Effector memory CD4-positive, alpha-beta T cell (primary cell): ENCODE data around the gene ATP2B1.
A peak's percentile ranks its signal among the peaks of the same experiment; 100 is the strongest.

Source experiments
- DNase-seq, 3 donors: peaks; one replicate each; pipeline ENCODE4 v3.0.0-alpha.2; 2020
- H3K27ac ChIP-seq: 2 replicates; pipeline ENCODE4 v1.7.0; 2013; ENCODE audit warnings: mild to moderate bottlenecking, low read length, moderate library complexity; ENCODE audit not compliant: insufficient read depth, poor library complexity, severe bottlenecking
- H3K27me3 ChIP-seq: replicated peaks from 2 replicates; pipeline ENCODE4 v1.7.0; 2013; ENCODE audit warnings: mild to moderate bottlenecking, low read length; ENCODE audit not compliant: insufficient read depth, control insufficient read depth, poor library complexity, severe bottlenecking
- H3K36me3 ChIP-seq: 2 replicates; pipeline ENCODE4 v1.7.0; 2013; ENCODE audit warnings: mild to moderate bottlenecking, low read length, moderate library complexity; ENCODE audit not compliant: control insufficient read depth, insufficient read depth
- H3K4me1 ChIP-seq: 2 replicates; pipeline ENCODE4 v1.7.0; 2013; ENCODE audit warnings: low read length, mild to moderate bottlenecking; ENCODE audit not compliant: control insufficient read depth, insufficient read depth, poor library complexity, severe bottlenecking
- H3K4me3 ChIP-seq: 2 replicates; pipeline ENCODE4 v1.7.0; 2013; ENCODE audit warnings: low read length, low read depth, mild to moderate bottlenecking; ENCODE audit not compliant: insufficient read depth, poor library complexity, severe bottlenecking
- H3K9me3 ChIP-seq: 2 replicates; pipeline ENCODE4 v1.7.0; 2013; ENCODE audit warnings: mild to moderate bottlenecking, low read length, moderate library complexity; ENCODE audit not compliant: control insufficient read depth

ATP2B1 gene

DNA sequence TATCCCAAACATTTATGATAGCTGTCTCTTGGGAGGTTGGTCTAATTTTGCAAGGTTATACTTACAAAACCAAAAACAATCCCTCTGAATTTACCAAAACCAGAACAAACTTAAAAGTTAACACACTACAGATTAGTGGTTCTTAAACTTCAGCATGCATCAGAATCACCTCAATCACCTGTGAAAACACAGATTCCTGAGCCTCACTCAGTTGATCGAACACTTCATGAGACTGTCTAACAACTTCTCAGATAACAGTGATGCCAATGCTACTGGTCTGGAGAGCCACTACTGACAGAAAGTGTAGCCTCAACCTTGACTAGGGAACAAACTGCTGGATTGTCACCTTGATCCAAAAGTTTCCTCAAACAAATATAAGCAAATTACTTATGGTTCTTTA is 44.2 kb downstream of the ATP2B1 start:
- H3K4me3 ChIP-seq: no peak overlapping the region
- peaks cover 22% of the 10 kb centered on the region for H3K4me1 ChIP-seq
- H3K27ac ChIP-seq: peak overlapping the region; percentile 10
- H3K9me3 ChIP-seq: no peaks in the 10 kb centered on the region
- H3K36me3 ChIP-seq: no peaks in the 10 kb centered on the region
- no peak for DNase-seq
- H3K27me3 ChIP-seq: no peaks in the 10 kb centered on the region

DNA sequence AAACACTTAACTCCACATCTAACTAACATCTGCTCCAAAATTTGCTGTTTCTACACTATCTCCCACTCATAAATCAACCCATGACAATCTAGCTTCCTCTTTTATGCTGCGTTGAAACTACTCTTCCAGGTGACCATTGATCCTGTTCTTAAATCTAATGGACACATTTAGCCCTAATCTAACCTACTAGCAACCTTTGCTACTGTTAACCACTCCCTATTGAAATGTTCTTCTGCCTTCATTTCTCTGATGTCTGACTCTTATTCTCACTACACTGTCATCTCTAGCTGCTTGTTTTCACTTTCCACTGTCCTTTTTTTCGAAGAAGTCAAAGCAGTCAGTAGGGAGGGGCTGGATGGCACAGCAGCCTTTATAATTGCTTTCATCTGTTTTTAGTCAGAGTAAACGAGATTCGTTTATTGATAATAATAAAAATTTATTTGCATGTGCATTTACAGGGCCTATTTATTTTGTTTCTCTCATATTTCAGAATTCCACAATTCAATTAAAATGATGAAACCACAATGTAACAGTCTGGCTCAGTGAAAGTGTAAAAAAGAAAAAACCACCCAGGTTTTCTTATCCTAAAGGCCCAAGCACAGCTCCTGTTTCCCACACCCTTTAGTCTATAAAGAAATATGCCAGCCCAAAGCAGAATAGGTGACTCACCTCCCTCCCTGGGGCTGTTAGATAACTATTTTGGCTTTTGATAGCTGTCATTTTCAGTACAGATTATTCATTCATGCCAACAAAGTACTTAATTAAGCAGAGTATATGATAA is 44.9 kb downstream of the ATP2B1 start:
- Histone ChIP-seq H3K4me3 (no peak overlapping the region), H3K27me3 (no peaks in the 10 kb centered on the region), H3K27ac (peak overlapping the region; percentile 38), H3K36me3 (no peaks in the 10 kb centered on the region), H3K9me3 (no peaks in the 10 kb centered on the region), H3K4me1 (peaks cover 22% of the 10 kb centered on the region)
- no peak for DNase-seq

DNA sequence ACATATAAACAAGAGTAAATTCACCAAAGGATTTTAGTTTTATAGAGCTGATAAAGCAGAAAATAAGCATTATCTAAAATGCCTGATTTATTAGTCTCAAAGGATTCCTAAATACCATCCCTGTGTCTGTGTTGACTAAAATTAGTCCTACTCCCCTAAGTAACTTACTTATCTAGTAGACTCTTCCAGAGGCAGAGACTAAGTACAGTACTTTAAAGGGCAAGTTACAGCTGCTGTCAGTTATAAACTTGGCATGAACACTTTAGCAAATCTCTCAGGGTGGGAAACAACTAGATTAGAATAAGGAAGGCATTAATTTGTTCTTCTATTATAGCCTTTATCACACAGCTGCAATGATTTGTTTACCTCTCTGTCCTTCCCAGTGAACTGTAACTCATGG is 46.0 kb downstream of the ATP2B1 start:
- H3K4me1 ChIP-seq: peaks cover 22% of the 10 kb centered on the region
- no peaks in the 10 kb centered on the region for H3K36me3 ChIP-seq
- no peak for DNase-seq
- no peak overlapping the region for H3K4me3 ChIP-seq
- no peak overlapping the region for H3K27ac ChIP-seq
- H3K27me3 ChIP-seq: no peaks in the 10 kb centered on the region
- no peaks in the 10 kb centered on the region for H3K9me3 ChIP-seq

DNA sequence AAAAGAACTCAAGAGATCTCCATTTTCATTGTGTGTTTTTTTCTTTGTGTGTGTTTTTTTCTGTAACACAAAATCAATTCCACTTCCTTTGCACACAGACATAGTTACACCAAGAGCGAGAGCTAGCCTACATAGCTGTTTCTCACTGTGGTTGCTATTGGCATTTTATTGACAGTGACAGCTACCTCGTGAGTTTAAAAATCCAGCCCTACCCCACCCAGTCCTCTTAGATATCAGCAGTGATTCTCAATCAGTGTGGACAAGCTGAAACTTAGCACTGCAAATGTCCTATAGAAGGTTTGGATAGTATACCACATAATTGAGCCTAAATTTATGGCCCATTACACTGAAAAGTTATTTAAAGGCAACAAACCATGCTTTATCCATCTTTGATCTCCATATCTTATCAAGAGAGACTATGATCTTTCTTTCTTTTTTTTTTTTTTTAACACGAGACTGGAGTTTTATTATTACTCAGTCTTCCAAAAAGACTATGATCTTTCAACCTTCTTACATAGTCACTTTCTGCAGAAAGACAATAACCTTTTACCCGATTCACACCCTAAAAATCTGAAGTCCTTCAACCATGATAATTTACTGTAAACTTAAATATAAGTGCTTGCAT is 46.8 kb downstream of the ATP2B1 start:
- DNase-seq: no peak
- Histone ChIP-seq H3K27me3 (no peaks in the 10 kb centered on the region), H3K9me3 (no peaks in the 10 kb centered on the region), H3K36me3 (no peaks in the 10 kb centered on the region), H3K4me1 (peaks cover 26% of the 10 kb centered on the region), H3K4me3 (no peak overlapping the region), H3K27ac (peak overlapping the region; percentile 15)

DNA sequence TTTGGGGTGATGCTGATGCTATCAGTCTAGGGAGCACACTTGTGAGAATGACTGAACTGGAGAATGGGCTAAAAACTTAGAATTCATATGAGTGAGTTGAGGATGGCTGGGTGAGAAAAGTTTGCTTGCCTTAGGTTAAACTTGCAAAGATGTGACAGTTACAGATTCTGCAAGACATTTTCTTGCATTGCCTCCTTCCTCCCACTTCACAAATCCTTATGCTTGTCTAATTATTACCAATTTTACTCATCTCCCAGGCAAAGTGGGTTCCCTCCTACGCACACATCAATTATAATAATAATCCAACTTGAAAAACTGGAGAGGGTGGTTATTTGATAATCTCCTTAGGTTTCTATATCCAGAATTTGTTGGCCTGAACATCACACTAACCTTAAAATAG is 50.9 kb downstream of the ATP2B1 start:
- Histone ChIP-seq H3K27me3 (no peaks in the 10 kb centered on the region), H3K9me3 (no peaks in the 10 kb centered on the region), H3K27ac (no peak overlapping the region), H3K36me3 (peaks cover under 1% of the 10 kb centered on the region), H3K4me3 (no peak overlapping the region), H3K4me1 (peaks cover 14% of the 10 kb centered on the region)
- DNase-seq: no peak

DNA sequence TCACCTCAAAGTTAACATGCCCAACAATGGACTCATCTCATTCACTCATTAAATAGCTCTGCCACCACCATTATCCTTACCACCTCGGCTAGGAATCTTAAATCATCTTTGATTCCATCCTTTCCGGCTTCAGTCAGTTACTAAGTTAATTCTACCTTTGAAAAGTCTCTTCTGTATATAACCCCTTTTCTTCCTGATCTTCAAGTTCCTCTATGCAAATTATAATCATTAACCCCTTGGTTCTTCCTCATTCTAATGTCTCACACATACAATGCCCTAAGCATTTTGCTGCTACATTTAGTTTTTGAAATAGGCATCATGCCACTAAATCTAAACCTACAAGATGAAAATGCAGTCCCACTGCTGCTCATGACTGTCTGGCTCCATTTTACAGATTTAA is 51.6 kb downstream of the ATP2B1 start:
- Histone ChIP-seq H3K4me3 (no peak overlapping the region), H3K9me3 (no peaks in the 10 kb centered on the region), H3K4me1 (peaks cover 11% of the 10 kb centered on the region), H3K27ac (no peak overlapping the region), H3K36me3 (peaks cover 4% of the 10 kb centered on the region), H3K27me3 (no peaks in the 10 kb centered on the region)
- no peak for DNase-seq

DNA sequence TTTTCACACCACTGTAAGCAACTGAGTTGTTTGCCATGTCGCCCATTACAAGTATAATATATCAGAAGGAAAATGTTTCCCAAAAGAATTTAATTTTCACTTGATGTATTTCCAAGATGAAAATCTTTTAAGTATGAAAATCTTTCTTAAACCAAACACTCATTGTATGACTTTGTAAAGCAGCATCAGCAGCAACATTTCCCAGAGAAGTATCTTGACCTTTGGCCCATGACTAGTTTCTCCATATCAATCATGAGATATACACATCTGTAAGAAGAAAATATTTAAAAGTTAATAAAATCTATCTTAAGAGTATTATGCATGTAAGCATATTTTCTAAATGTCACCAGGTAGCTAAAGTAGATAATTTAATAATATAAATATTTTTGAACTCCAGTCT is 52.8 kb downstream of the ATP2B1 start:
- Histone ChIP-seq H3K27me3 (no peaks in the 10 kb centered on the region), H3K9me3 (no peaks in the 10 kb centered on the region), H3K4me1 (peaks cover 4% of the 10 kb centered on the region), H3K27ac (no peak overlapping the region), H3K36me3 (peaks cover 4% of the 10 kb centered on the region), H3K4me3 (no peak overlapping the region)
- no peak for DNase-seq

DNA sequence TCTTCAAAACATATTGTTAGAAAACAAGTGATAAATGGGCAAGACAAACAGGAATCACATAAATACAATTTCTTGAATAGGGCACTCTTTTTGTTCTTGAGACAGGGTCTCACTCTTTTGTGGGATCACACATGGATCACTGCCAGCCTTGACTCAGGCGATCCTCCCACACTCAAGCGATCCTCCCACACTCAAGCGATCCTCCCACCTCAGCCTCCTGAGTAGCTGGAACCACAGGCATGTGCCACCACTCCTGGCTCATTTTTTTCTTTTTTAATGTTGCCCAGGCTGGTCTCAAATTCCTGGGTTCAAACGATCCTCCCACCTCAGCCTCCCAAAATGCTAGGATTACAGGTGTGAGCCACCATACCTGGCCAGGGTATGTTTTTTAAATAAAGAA is 57.4 kb downstream of the ATP2B1 start:
- no peak for DNase-seq
- Histone ChIP-seq H3K4me1 (peaks cover 6% of the 10 kb centered on the region), H3K27ac (no peak overlapping the region), H3K4me3 (no peak overlapping the region), H3K27me3 (no peaks in the 10 kb centered on the region), H3K36me3 (peaks cover 18% of the 10 kb centered on the region), H3K9me3 (no peaks in the 10 kb centered on the region)

DNA sequence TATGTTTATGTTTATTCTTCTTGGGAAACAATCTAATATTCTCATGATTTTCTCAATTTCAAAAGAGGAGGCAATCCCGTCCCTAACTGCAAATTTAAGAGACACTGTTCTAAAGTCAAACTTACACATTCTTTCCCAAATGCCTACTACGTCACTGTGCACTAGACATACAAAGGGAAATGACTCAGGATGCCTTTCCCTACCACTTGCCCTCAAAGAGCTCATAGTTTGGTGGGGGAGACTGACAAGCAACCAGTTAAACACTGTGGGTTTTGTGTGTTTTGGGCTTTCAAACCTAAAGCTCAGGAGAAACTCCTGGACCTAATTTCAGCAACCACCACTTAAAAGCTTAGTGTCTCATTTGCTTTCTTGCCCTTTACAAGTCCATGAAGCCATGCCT is 58.4 kb downstream of the ATP2B1 start:
- no peaks in the 10 kb centered on the region for H3K27me3 ChIP-seq
- peaks cover 9% of the 10 kb centered on the region for H3K4me1 ChIP-seq
- peaks cover 18% of the 10 kb centered on the region for H3K36me3 ChIP-seq
- no peak overlapping the region for H3K4me3 ChIP-seq
- no peak overlapping the region for H3K27ac ChIP-seq
- no peak for DNase-seq
- H3K9me3 ChIP-seq: no peaks in the 10 kb centered on the region

DNA sequence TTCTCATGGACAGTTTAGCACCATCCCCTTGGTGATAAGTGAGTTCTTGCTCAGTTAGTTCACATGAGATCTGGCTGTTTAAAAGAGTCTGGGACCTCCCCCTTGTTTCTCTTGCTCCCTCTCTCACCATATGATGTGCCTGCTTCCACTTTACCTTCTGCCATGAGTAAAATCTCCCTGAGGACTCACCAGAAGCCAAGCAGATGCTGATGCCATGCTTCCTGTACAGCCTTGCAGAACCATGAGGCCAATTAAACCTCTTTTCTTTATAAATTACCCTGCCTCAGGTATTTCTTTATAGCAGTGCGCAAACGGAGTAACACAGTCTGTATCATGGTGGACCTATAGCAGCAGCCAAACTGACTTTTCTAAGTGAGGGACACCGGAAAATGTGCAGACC is 58.8 kb downstream of the ATP2B1 start:
- H3K4me1 ChIP-seq: peaks cover 9% of the 10 kb centered on the region
- H3K4me3 ChIP-seq: no peak overlapping the region
- H3K9me3 ChIP-seq: no peaks in the 10 kb centered on the region
- H3K27ac ChIP-seq: no peak overlapping the region
- H3K27me3 ChIP-seq: no peaks in the 10 kb centered on the region
- no peak for DNase-seq
- H3K36me3 ChIP-seq: peaks cover 18% of the 10 kb centered on the region
